ENCODE measurements around the gene NELFA. TPM values are rescaled to one million over a fixed set of nuclear protein-coding genes. Genes with fewer than 3 reads are reported as not detected.

Gene NELFA
- polyA plus RNA-seq, 1 experiment: 9.3 TPM

GRCh38 chr4:1980561-1981041 lies 28.2 kb downstream of the NELFA start:
- no peak for DNase-seq (ENCODE audit: low read depth, low spot score)
- no peaks in the 10 kb centered on the region for H3K27me3 ChIP-seq (ENCODE audit: control insufficient read depth, insufficient read depth, low read length)
- ChIA-PET CTCF (no interaction called here), POLR2A (no interaction called here)
- no peak overlapping the region for H3K4me3 ChIP-seq (ENCODE audit: low read depth, low read length)
- no peak overlapping the region for H3K27ac ChIP-seq (ENCODE audit: low read depth, low read length)
- no peaks in the 10 kb centered on the region; the same call in 1 of the 2 replicates for H3K9me3 ChIP-seq (ENCODE audit: control insufficient read depth, insufficient read depth, low read length)
- TF ChIP-seq CTCF (IDR thresholded peaks at IDR 0.05; ENCODE audit: low read depth, low read length): no peak

GRCh38 chr4:1979477-1980196 lies 29.1 kb downstream of the NELFA start:
- ChIA-PET CTCF (no interaction called here), POLR2A (no interaction called here)
- Histone ChIP-seq H3K9me3 (ENCODE audit: control insufficient read depth, insufficient read depth, low read length) (no peaks in the 10 kb centered on the region; the same call in 1 of the 2 replicates), H3K27me3 (ENCODE audit: control insufficient read depth, insufficient read depth, low read length) (no peaks in the 10 kb centered on the region), H3K4me3 (ENCODE audit: low read depth, low read length) (no peak overlapping the region), H3K27ac (ENCODE audit: low read depth, low read length) (no peak overlapping the region)
- no peak for TF ChIP-seq CTCF (IDR thresholded peaks at IDR 0.05; ENCODE audit: low read depth, low read length)
- no peak for DNase-seq (ENCODE audit: low read depth, low spot score)

- no peak for DNase-seq (ENCODE audit: low read depth, low spot score)
- no peak overlapping the region for H3K4me3 ChIP-seq (ENCODE audit: low read depth, low read length)
- H3K9me3 ChIP-seq (ENCODE audit: control insufficient read depth, insufficient read depth, low read length): no peaks in the 10 kb centered on the region; the same call in 1 of the 2 replicates
- H3K27me3 ChIP-seq (ENCODE audit: control insufficient read depth, insufficient read depth, low read length): no peaks in the 10 kb centered on the region
- H3K27ac ChIP-seq (ENCODE audit: low read depth, low read length): no peak overlapping the region
- CTCF ChIA-PET: no interaction called here
- TF ChIP-seq CTCF (IDR thresholded peaks at IDR 0.05; ENCODE audit: low read depth, low read length): no peak
- POLR2A ChIA-PET: no interaction called here
Measured at GRCh38 chr4:1978741-1979476, 29.9 kb downstream of the NELFA start.

GRCh38 chr4:1978226-1978625 lies 30.5 kb downstream of the NELFA start:
- ChIA-PET POLR2A (no interaction called here), CTCF (no interaction called here)

More at GRCh38 chr4:1978226-1978625, 30.5 kb downstream of the NELFA start:
- Histone ChIP-seq H3K9me3 (ENCODE audit: control insufficient read depth, insufficient read depth, low read length) (no peaks in the 10 kb centered on the region; the same call in 1 of the 2 replicates), H3K4me3 (ENCODE audit: low read depth, low read length) (no peak overlapping the region), H3K27me3 (ENCODE audit: control insufficient read depth, insufficient read depth, low read length) (no peaks in the 10 kb centered on the region), H3K27ac (ENCODE audit: low read depth, low read length) (no peak overlapping the region)
- no peak for TF ChIP-seq CTCF (IDR thresholded peaks at IDR 0.05; ENCODE audit: low read depth, low read length)
- DNase-seq (ENCODE audit: low read depth, low spot score): no peak

All from AG04450 (cell line).